ENCODE measurements around the gene ENTHD1.
"Not testable (repeated sequence)": the region's sequence is repeated elsewhere in the genome, so short reads cannot be mapped to it uniquely, and the experiment has no call there.

Gene ENTHD1

DNA sequence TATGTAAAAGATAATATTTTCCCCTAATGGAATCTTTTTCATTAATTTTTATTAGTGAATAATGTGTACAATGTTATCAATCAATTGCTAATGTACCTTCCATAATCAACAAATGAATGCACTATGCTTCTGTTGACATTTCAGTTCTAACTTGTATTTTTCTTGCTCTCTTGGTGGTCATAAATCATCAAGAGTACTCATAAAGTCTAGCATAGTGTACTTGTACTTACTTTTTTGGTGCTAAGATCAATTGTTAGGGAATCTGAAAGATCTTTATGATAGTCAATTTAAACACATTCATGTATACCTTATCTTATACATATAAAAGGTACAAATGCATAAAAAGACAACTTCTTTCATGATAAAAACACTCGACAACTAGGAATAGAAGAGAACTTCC lies 10.5 kb downstream of the ENTHD1 start:
- no peaks in the 10 kb centered on the region for H3K79me2 ChIP-seq (ENCODE audit: insufficient read depth, low read length)
- no peaks in the 10 kb centered on the region for H3K9me2 ChIP-seq (replicated peaks; ENCODE audit: insufficient read depth, low read length)
- no peaks in the 10 kb centered on the region for H3K27me3 ChIP-seq (ENCODE audit: low read length)
- no peak overlapping the region for H2AFZ ChIP-seq (ENCODE audit: low read depth, low read length, severe bottlenecking)
- H3K4me2 ChIP-seq (ENCODE audit: low read depth, low read length, poor library complexity, severe bottlenecking): no peak overlapping the region
- H3K4me3 ChIP-seq (ENCODE audit: insufficient read depth, low read length, poor library complexity, severe bottlenecking): no peak overlapping the region
- no peaks in the 10 kb centered on the region for H3K36me3 ChIP-seq (ENCODE audit: low read length)
- no peak overlapping the region for H3K9ac ChIP-seq (ENCODE audit: low read length)
- H3F3A ChIP-seq (ENCODE audit: insufficient read depth): no peaks in the 10 kb centered on the region
- no peaks in the 10 kb centered on the region for H4K20me1 ChIP-seq (ENCODE audit: low read depth, low read length)
- TF ChIP-seq EZH2phosphoT487 (conservative IDR thresholded peaks at IDR 0.05; ENCODE audit: low read length): no peak
- TF ChIP-seq, protein P1, sequence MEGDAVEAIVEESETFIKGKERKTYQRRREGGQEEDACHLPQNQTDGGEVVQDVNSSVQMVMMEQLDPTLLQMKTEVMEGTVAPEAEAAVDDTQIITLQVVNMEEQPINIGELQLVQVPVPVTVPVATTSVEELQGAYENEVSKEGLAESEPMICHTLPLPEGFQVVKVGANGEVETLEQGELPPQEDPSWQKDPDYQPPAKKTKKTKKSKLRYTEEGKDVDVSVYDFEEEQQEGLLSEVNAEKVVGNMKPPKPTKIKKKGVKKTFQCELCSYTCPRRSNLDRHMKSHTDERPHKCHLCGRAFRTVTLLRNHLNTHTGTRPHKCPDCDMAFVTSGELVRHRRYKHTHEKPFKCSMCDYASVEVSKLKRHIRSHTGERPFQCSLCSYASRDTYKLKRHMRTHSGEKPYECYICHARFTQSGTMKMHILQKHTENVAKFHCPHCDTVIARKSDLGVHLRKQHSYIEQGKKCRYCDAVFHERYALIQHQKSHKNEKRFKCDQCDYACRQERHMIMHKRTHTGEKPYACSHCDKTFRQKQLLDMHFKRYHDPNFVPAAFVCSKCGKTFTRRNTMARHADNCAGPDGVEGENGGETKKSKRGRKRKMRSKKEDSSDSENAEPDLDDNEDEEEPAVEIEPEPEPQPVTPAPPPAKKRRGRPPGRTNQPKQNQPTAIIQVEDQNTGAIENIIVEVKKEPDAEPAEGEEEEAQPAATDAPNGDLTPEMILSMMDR (IDR thresholded peaks at IDR 0.05; ENCODE audit: insufficient read depth, low read length, poor library complexity, severe bottlenecking): no peak
- H3K27ac ChIP-seq (ENCODE audit: low read depth, low read length): no peak overlapping the region
- H3K9me3 ChIP-seq (ENCODE audit: insufficient read depth, low read length): no peaks in the 10 kb centered on the region

DNA sequence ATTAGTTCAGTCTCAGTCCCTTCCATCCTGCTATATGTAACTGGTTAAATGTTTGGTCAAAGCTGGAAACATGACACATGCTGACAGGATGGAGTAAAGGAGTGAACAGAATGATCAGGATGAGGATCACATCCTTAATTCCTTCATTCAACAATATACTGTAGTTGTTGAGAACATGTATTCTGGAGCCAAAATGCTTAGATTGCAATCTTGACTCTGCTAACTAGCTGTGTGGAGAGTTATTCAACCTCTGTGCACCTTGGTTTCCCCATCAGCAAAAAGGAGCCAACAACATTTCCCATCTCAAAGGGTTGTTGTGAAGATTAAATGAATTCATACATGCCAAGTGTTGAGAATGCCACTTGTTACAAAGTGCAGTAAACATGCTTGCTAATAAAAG lies 12.8 kb downstream of the ENTHD1 start:
- Histone ChIP-seq H2AFZ (ENCODE audit: low read depth, low read length, severe bottlenecking) (no peak overlapping the region), H3K9ac (ENCODE audit: low read length) (no peak overlapping the region), H3K27ac (ENCODE audit: low read depth, low read length) (no peak overlapping the region), H4K20me1 (ENCODE audit: low read depth, low read length) (no peaks in the 10 kb centered on the region), H3K9me2 (replicated peaks; ENCODE audit: insufficient read depth, low read length) (no peaks in the 10 kb centered on the region), H3K4me2 (ENCODE audit: low read depth, low read length, poor library complexity, severe bottlenecking) (no peak overlapping the region), H3K4me3 (ENCODE audit: insufficient read depth, low read length, poor library complexity, severe bottlenecking) (no peak overlapping the region), H3K27me3 (ENCODE audit: low read length) (no peaks in the 10 kb centered on the region), H3K9me3 (ENCODE audit: insufficient read depth, low read length) (no peaks in the 10 kb centered on the region), H3F3A (ENCODE audit: insufficient read depth) (no peaks in the 10 kb centered on the region), H3K79me2 (ENCODE audit: insufficient read depth, low read length) (no peaks in the 10 kb centered on the region), H3K36me3 (ENCODE audit: low read length) (no peaks in the 10 kb centered on the region)
- TF ChIP-seq, protein P1 (IDR thresholded peaks at IDR 0.05; ENCODE audit: insufficient read depth, low read length, poor library complexity, severe bottlenecking): no peak
- TF ChIP-seq EZH2phosphoT487 (conservative IDR thresholded peaks at IDR 0.05; ENCODE audit: low read length): no peak

DNA sequence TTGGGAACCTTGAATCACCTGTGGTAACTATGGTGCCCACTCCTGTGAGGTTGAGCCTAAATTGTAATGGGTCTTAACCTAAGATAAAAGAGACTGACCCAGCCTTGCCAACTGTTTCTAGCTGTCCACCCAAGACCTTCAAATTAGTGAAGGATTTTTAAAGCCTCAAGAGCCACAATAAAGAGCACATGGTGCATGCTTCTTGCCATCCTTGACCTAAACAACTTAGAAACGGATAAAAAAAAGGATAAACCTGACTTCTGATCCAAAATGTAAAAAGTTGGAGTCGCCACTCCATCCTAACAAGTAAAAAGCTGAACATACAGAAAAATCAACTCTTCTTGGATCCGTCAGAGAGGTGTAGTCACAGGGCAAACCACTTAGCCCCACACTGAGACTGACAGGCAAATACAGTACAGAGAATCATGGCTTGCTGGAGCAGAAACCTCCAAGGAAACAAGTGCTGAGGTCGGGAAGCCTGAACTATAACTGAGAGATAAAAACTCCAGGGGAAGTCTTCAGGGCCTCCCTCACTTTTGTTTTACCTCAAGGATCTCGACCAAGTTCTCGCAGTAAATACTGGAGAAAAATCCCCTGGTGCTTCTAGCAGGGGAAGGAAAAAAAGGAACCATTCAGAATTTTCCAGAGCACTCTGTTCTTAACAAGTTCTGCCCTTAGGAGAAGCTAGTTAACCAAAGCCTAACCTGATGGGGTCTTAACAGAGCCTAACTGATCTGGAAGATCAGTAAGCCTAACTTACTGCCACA lies 16.3 kb downstream of the ENTHD1 start:
- Histone ChIP-seq H3K4me2 (ENCODE audit: low read depth, low read length, poor library complexity, severe bottlenecking) (no peak overlapping the region), H3K79me2 (ENCODE audit: insufficient read depth, low read length) (no peaks in the 10 kb centered on the region), H4K20me1 (ENCODE audit: low read depth, low read length) (no peaks in the 10 kb centered on the region), H2AFZ (ENCODE audit: low read depth, low read length, severe bottlenecking) (no peak overlapping the region), H3K4me3 (ENCODE audit: insufficient read depth, low read length, poor library complexity, severe bottlenecking) (no peak overlapping the region), H3K9me2 (replicated peaks; ENCODE audit: insufficient read depth, low read length) (no peaks in the 10 kb centered on the region), H3K27ac (ENCODE audit: low read depth, low read length) (no peak overlapping the region), H3K36me3 (ENCODE audit: low read length) (no peaks in the 10 kb centered on the region), H3F3A (ENCODE audit: insufficient read depth) (no peaks in the 10 kb centered on the region), H3K9ac (ENCODE audit: low read length) (no peak overlapping the region), H3K9me3 (ENCODE audit: insufficient read depth, low read length) (no peaks in the 10 kb centered on the region), H3K27me3 (ENCODE audit: low read length) (no peaks in the 10 kb centered on the region)
- TF ChIP-seq EZH2phosphoT487 (conservative IDR thresholded peaks at IDR 0.05; ENCODE audit: low read length): no peak
- TF ChIP-seq, protein P1 (IDR thresholded peaks at IDR 0.05; ENCODE audit: insufficient read depth, low read length, poor library complexity, severe bottlenecking): no peak

GRCh38 chr22:39875176-39875885 lies 18.2 kb downstream of the ENTHD1 start:
- H4K20me1 ChIP-seq (ENCODE audit: low read depth, low read length); H3K4me3 ChIP-seq (ENCODE audit: insufficient read depth, low read length, poor library complexity, severe bottlenecking): not testable (repeated sequence)

More at GRCh38 chr22:39875176-39875885, 18.2 kb downstream of the ENTHD1 start:
- H3K4me2 ChIP-seq (ENCODE audit: low read depth, low read length, poor library complexity, severe bottlenecking); H3K27ac ChIP-seq (ENCODE audit: low read depth, low read length); H3K27me3 ChIP-seq (ENCODE audit: low read length); H3K9me3 ChIP-seq (ENCODE audit: insufficient read depth, low read length); H3F3A ChIP-seq (ENCODE audit: insufficient read depth); H3K9ac ChIP-seq (ENCODE audit: low read length); H3K9me2 ChIP-seq (replicated peaks; ENCODE audit: insufficient read depth, low read length); H3K36me3 ChIP-seq (ENCODE audit: low read length); H3K79me2 ChIP-seq (ENCODE audit: insufficient read depth, low read length); H2AFZ ChIP-seq (ENCODE audit: low read depth, low read length, severe bottlenecking): not testable (repeated sequence)

Data from SU-DHL-6 (cell line).